ENCODE results near the gene SGCA. TPM values are rescaled to one million over a fixed set of nuclear protein-coding genes. Genes with fewer than 3 reads are reported as not detected.

SGCA gene
- total RNA-seq, 2 donors from 2014 or later: 0.89 to 5.5 TPM

DNA sequence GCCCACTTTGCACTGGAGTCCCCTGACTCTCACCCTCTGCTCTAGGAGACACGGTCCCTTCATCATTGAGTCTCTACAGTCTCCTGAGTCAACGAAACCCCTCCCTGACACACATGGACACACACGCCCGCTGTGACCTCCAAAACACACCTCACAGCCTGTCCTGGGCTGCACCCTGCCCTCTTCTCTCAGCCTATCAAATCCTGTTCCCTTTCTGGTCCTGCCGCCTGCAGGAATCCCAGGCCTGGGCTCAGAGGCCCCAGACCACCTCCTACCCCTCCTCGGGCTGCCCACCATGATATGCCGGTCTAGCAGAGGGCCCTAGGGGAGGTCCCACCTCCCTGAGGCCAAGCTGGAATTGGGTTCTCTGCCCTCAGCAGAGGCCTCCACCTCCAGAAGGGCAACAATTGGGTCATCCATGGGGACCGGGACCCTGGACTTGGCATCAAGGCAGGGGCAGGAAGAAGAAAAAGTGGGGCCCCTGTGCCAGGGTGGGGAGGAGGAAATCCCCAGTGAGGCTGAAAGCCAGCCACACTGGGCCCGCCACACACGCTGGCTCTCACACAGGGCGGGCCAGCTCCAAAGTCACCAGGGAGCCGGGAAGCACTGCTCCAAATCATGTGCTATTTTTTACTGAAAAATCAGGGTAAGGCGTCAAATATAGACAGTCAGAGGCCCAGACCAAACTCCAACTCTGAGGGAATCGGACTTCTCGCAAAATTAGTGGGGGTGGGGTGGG is 18.7 kb upstream of the SGCA start:
- H3K27me3 ChIP-seq: no peaks in the 10 kb centered on the region
- peak overlapping the region; percentile 91 for H3K27ac ChIP-seq
- peak overlapping the region; percentile 78 to 89 for H3K9ac ChIP-seq (ENCODE audit: low read depth in 2 of 2, low read length in 2 of 2)
- H3K36me3 ChIP-seq: no peaks in the 10 kb centered on the region
- TF ChIP-seq, protein P1, sequence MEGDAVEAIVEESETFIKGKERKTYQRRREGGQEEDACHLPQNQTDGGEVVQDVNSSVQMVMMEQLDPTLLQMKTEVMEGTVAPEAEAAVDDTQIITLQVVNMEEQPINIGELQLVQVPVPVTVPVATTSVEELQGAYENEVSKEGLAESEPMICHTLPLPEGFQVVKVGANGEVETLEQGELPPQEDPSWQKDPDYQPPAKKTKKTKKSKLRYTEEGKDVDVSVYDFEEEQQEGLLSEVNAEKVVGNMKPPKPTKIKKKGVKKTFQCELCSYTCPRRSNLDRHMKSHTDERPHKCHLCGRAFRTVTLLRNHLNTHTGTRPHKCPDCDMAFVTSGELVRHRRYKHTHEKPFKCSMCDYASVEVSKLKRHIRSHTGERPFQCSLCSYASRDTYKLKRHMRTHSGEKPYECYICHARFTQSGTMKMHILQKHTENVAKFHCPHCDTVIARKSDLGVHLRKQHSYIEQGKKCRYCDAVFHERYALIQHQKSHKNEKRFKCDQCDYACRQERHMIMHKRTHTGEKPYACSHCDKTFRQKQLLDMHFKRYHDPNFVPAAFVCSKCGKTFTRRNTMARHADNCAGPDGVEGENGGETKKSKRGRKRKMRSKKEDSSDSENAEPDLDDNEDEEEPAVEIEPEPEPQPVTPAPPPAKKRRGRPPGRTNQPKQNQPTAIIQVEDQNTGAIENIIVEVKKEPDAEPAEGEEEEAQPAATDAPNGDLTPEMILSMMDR (IDR thresholded peaks at IDR 0.05): no peak
- intact Hi-C loops (cut with DNase I): no loop called here
- no peaks in the 10 kb centered on the region for H3K9me3 ChIP-seq
- peak overlapping the region; percentile 87 for H3K4me3 ChIP-seq
- DNase-seq: no peak
- peaks cover 9% of the 10 kb centered on the region for H3K4me1 ChIP-seq

DNA sequence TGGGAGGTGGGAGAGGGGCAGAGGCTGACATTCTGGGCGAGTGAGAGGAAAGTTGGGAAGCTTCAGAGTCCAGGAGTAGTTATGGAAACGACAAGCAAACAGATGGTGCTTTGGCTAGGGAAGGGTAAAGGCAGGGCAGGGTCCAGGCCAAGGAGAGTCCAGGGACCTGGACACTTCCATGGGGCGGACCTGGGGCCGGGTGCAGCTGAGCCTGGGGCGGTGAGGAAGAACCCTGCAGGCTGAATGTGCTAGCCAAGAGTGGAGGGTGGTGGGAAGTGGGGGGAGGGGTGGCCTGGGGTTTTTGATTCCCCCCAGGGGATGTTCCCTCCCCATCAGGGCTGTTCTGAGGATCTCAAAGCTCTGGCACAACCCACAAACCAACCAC is 18.0 kb upstream of the SGCA start:
- Histone ChIP-seq H3K27me3 (no peaks in the 10 kb centered on the region), H3K9me3 (no peaks in the 10 kb centered on the region), H3K4me1 (peaks cover 9% of the 10 kb centered on the region), H3K36me3 (no peaks in the 10 kb centered on the region), H3K4me3 (peak overlapping the region; percentile 87), H3K9ac (ENCODE audit: low read depth in 2 of 2, low read length in 2 of 2) (peak overlapping the region; percentile 78 to 89), H3K27ac (peak overlapping the region; percentile 91)
- intact Hi-C loops (cut with DNase I): no loop called here
- TF ChIP-seq, protein P1 (IDR thresholded peaks at IDR 0.05): no peak
- DNase-seq: no peak

DNA sequence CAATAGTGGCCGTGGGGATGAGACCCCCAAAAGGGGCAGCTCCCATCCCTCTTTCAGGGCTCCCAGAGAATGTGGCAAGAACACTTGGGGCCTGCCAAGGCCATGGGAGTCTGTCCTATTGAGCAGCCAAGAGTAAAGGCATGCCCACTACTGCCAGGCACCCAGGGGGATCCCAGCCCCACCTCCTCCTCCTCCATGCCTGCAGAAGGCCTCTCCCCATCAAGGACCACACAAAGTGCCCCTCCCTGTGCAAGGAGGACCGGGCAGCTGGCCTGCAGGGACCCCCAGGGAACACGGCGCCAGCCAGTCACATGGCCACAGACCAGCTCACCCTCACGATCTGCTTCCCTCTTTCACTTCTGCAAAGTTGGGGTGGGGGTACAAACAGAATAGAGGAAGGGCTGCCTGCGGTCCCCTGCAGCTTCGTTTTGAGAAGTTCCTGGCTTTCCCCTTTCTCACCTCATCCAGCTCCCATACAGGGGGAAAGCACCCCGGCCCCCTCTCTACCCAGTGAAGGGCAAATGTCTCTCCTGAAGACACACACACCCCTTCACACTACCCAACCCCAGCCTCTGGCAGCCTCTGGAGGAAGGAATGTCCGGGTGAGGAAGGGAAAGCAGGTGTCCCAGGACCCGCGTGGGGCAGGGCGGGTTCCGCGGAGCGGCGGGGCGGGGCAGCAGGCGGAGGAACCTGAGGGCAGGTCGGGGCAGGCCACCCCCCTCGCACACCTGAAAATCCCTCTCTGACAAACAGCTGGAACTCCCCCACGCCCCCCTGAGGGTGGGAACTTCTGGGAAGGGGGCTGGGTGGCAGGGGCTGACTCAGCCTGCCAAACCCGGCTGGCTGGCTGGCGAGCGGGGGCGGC is 17.3 kb upstream of the SGCA start:
- no peaks in the 10 kb centered on the region for H3K9me3 ChIP-seq
- peak overlapping the region; percentile 87 for H3K4me3 ChIP-seq
- H3K27me3 ChIP-seq: no peaks in the 10 kb centered on the region
- TF ChIP-seq, protein P1 (IDR thresholded peaks at IDR 0.05): no peak
- peak; percentile 79 for DNase-seq
- peak overlapping the region; percentile 91 for H3K27ac ChIP-seq
- H3K9ac ChIP-seq (ENCODE audit: low read depth in 2 of 2, low read length in 2 of 2): peak overlapping the region; percentile 78 to 89
- no peaks in the 10 kb centered on the region for H3K36me3 ChIP-seq
- intact Hi-C loops (cut with DNase I): no loop called here
- H3K4me1 ChIP-seq: peaks cover 9% of the 10 kb centered on the region

DNA sequence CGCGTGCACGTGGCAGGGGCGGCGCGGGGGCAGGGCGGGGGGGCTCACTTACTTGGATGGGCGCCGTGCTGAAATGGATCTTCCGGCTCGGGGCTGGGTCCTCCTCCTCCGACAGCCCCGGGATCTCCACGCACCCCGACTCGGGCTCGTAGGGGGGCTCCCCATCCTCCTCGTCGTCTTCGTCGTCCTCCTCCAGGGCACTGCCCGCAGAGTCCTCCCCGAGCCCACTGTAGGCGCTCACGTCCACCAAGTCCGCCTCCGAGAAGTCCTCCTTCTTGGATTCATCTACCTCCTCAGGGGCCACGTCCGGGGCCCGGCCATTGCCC is 16.8 kb upstream of the SGCA start:
- Histone ChIP-seq H3K27me3 (no peaks in the 10 kb centered on the region), H3K27ac (peak overlapping the region; percentile 91), H3K36me3 (no peaks in the 10 kb centered on the region), H3K4me1 (peaks cover 9% of the 10 kb centered on the region), H3K4me3 (peak overlapping the region; percentile 87), H3K9ac (ENCODE audit: low read depth in 2 of 2, low read length in 2 of 2) (peak overlapping the region; percentile 74 to 89), H3K9me3 (no peaks in the 10 kb centered on the region)
- TF ChIP-seq, protein P1 (IDR thresholded peaks at IDR 0.05): no peak
- no peak for DNase-seq
- intact Hi-C loops (cut with DNase I): no loop called here

DNA sequence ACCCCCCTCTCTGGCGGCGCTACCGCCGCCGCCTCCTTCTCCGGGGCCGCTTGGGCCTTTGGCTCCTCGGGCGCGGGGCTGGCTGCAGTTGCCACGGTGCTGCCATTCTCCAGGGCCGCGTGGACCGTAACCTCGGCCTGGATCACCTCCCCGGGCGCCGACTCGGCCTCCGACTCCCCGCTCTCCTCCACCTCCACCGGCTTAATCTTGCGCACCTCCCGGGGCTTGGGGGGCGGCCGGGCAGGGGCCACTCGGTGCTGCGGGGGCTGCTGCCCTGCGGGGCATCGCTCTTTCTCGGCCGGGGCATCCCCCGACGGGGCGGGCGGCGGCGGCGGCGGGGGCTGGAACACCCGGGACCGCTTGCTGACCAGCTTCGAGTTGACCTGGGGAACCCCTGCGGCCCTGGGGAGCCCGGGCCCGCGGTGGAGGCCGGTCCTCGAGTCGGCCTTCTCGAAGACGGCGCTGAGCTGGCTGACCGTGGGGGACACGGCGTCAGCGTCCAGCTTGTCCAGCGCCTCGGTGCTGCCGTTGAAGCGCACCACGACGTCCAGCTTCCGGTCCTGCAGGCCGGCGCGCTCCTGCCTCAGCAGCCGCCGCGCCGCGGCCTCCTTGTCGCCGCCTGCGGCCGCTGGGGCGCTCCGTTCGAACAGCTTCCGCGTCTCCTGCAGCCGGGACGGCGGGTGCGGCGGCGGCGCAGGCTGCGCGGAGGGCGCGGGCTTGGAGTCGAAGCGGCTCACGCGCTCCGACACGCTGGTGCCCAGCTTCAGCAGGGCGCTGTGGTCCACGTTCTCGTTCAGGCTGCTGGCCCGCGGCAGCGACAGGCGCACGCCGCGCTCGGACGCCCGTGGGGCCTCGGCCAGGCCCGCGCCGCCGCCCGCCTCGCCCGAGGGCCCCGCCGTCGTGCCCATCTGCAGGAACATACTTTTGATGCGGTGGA is 16.1 kb upstream of the SGCA start:
- Histone ChIP-seq H3K27ac (peak overlapping the region; percentile 91), H3K36me3 (no peaks in the 10 kb centered on the region), H3K4me3 (peak overlapping the region; percentile 87), H3K4me1 (peaks cover 9% of the 10 kb centered on the region), H3K9ac (ENCODE audit: low read depth in 2 of 2, low read length in 2 of 2) (peak overlapping the region; percentile 74 to 89), H3K9me3 (no peaks in the 10 kb centered on the region), H3K27me3 (no peaks in the 10 kb centered on the region)
- TF ChIP-seq, protein P1 (IDR thresholded peaks at IDR 0.05): no peak
- intact Hi-C loops (cut with DNase I): loop anchor here (5.0 kb wide), 1 partner anchor 52 kb away; the partner anchor contains the start of gene PDK2
- no peak for DNase-seq

All from colonic mucosa (tissue), 4 donors.